ENCODE data around the gene NAP1L4. TPM values are rescaled to one million over a fixed set of nuclear protein-coding genes. Genes with fewer than 3 reads are reported as not detected.
"Not testable (repeated sequence)": the region's sequence is repeated elsewhere in the genome, so short reads cannot be mapped to it uniquely, and the experiment has no call there.

The NAP1L4 gene
- total RNA-seq, 2 experiments from 2014 or later, result 287 to 300 TPM

DNA sequence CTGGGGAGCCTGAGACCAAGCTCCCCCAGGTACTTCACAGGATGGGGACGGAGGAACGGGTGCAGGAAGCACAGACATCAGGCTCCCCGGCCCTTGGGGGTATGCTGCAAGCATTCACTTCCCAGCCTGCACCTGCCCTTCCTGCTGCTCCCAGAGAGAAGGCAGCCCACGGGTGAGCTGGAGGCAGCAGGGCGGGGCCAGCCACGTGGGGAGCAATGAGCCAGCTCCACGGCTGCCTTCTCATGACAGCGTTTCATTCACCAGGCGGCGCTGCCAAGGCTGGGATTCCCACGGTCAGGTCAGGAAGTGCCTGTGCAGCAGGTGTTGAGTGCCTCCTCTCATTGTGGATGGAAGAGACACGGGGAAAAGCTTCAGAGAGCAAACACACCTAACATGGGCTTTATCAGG lies 48.4 kb downstream of the NAP1L4 start:
- Mint-ChIP-seq H3K4me3 (no peak overlapping the region), H3K4me1 (ENCODE audit: low read depth) (peaks cover 50% of the 10 kb centered on the region), H3K27me3 (ENCODE audit: low read depth) (no peaks in the 10 kb centered on the region), H3K9me3 (ENCODE audit: insufficient read depth) (peaks cover 4% of the 10 kb centered on the region), H3K36me3 (ENCODE audit: low read depth) (peaks cover 57% of the 10 kb centered on the region), H3K27ac (no peak overlapping the region)
- ATAC-seq (no peak), DNase-seq (no peak)
- CTCF ChIA-PET, result interaction anchor here (0.7 to 1.6 kb wide), 2 partner anchors 9 to 78 kb away, joined by 3 to 5 read pairs; no protein-coding TSS in a partner anchor
- POLR2A ChIA-PET, result interaction anchor here (0.9 to 1.4 kb wide), 5 partner anchors 12 to 411 kb away, joined by 3 to 5 read pairs (median 4); no protein-coding TSS in a partner anchor

DNA sequence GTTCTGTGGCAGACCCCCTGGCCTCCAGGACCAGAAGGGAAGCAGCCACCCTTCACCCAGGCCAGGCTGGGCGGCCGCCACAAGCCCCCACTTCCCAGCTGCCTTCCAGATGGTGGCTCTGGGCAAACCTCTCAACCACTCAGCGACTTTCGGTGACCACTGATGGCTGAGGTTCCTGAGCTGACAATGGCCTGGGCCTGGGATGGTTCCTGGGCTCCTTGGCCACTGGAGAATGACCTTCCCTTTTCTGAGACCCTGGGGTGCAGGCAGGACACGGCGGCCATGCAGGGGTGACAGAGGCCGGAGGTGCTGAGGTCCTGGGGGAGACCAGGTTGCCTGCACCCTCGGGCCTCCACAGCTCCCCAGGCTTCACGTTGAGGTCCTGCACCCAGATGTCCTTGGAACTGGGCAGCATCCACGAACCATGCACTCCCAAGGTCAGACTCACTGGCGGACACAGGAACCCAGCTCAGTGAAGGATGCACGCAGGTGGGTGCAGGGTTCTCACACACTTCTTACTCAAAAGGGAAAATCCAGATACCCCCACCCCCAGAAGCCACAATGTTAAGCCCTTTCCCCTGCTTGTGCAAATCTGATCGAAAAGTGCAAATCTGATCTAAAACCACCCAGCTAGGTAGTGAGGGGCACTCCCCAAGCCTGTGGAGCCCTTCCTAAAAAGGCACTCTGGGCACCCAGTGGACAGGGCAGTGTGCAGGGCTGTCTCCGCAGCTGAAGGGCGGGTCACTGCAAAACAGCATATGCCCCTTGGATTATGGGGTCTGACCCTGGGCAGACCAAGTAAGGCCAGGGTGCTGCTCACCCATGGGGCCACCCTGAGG lies 49.0 kb downstream of the NAP1L4 start:
- H3K9me3 Mint-ChIP-seq (ENCODE audit: insufficient read depth), result peaks cover 4% of the 10 kb centered on the region
- ChIA-PET CTCF (interaction anchor here (0.9 to 2.7 kb wide), 4 partner anchors 27 to 410 kb away, joined by 3 to 7 read pairs (median 4); no protein-coding TSS in a partner anchor), POLR2A (interaction anchor here (1.1 to 1.5 kb wide), 6 partner anchors 9 to 410 kb away, joined by 3 to 7 read pairs (median 4); no protein-coding TSS in a partner anchor)
- no peaks in the 10 kb centered on the region for H3K27me3 Mint-ChIP-seq (ENCODE audit: low read depth)
- H3K4me3 Mint-ChIP-seq, result no peak overlapping the region
- H3K36me3 Mint-ChIP-seq (ENCODE audit: low read depth), result peaks cover 57% of the 10 kb centered on the region
- ATAC-seq (no peak), DNase-seq (no peak)
- peaks cover 50% of the 10 kb centered on the region for H3K4me1 Mint-ChIP-seq (ENCODE audit: low read depth)
- peak overlapping the region; percentile 25 for H3K27ac Mint-ChIP-seq

DNA sequence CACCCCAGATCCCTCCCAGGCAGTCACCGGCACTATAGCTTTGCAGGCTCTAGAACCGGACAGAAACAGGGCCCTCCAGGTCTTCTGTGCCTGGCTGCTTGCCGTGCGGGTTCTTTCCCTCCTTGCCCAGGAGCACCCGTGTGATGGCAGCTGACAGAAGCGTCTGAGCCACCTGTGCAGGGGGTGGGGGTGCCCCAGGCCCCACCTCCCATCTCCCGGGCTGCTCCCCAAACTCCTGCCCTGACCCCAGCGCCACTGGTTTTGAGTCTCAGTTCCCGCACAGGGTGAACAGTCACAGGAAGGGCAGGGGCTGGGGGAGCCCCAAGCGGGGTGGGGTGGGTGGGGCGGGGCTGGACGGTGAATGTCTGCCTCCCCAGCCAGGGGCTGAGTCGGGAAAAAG lies 49.7 kb downstream of the NAP1L4 start:
- CTCF ChIA-PET, result interaction anchor here (0.9 to 2.7 kb wide), 4 partner anchors 28 to 409 kb away, joined by 3 to 7 read pairs (median 4); no protein-coding TSS in a partner anchor
- Mint-ChIP-seq H3K4me3 (no peak overlapping the region), H3K27ac (no peak overlapping the region), H3K9me3 (ENCODE audit: insufficient read depth) (peaks cover 6% of the 10 kb centered on the region), H3K36me3 (ENCODE audit: low read depth) (peaks cover 56% of the 10 kb centered on the region), H3K4me1 (ENCODE audit: low read depth) (peaks cover 44% of the 10 kb centered on the region), H3K27me3 (ENCODE audit: low read depth) (no peaks in the 10 kb centered on the region)
- ATAC-seq (no peak), DNase-seq (no peak)
- POLR2A ChIA-PET, result interaction anchor here (0.8 to 1.5 kb wide), 3 partner anchors 9 to 13 kb away, joined by 3 to 7 read pairs (median 5); no protein-coding TSS in a partner anchor

GRCh38 chr11:2940921-2941821 lies 51.0 kb downstream of the NAP1L4 start:
- POLR2A ChIA-PET, result interaction anchor here (0.5 to 0.9 kb wide), 3 partner anchors 9 to 13 kb away, joined by 3 to 4 read pairs (median 3); no protein-coding TSS in a partner anchor
- Mint-ChIP-seq H3K9me3 (ENCODE audit: insufficient read depth) (peaks cover 9% of the 10 kb centered on the region), H3K4me1 (ENCODE audit: low read depth) (peaks cover 31% of the 10 kb centered on the region), H3K36me3 (ENCODE audit: low read depth) (peaks cover 49% of the 10 kb centered on the region), H3K27me3 (ENCODE audit: low read depth) (no peaks in the 10 kb centered on the region), H3K27ac (peak overlapping the region; percentile 61), H3K4me3 (no peak overlapping the region)
- CTCF ChIA-PET, result interaction anchor here (0.6 to 2.7 kb wide), 5 partner anchors 9 to 645 kb away, joined by 3 to 8 read pairs (median 6); no protein-coding TSS in a partner anchor
- ATAC-seq, result no peak
- DNase-seq, result no peak

- ATAC-seq (peak; percentile 60), DNase-seq (peak; percentile 69)
- no peak overlapping the region for H3K4me3 Mint-ChIP-seq
- H3K36me3 Mint-ChIP-seq (ENCODE audit: low read depth), result peaks cover 42% of the 10 kb centered on the region
- CTCF ChIA-PET, result interaction anchor here (0.6 to 2.7 kb wide), 5 partner anchors 9 to 644 kb away, joined by 3 to 8 read pairs (median 6); no protein-coding TSS in a partner anchor
- peaks cover 9% of the 10 kb centered on the region for H3K9me3 Mint-ChIP-seq (ENCODE audit: insufficient read depth)
- H3K4me1 Mint-ChIP-seq (ENCODE audit: low read depth), result peaks cover 23% of the 10 kb centered on the region
- POLR2A ChIA-PET, result no interaction called here
- peak overlapping the region; percentile 34 for H3K27ac Mint-ChIP-seq
- H3K27me3 Mint-ChIP-seq (ENCODE audit: low read depth), result no peaks in the 10 kb centered on the region
Observed at GRCh38 chr11:2940147-2940920, 51.8 kb downstream of the NAP1L4 start.

DNA sequence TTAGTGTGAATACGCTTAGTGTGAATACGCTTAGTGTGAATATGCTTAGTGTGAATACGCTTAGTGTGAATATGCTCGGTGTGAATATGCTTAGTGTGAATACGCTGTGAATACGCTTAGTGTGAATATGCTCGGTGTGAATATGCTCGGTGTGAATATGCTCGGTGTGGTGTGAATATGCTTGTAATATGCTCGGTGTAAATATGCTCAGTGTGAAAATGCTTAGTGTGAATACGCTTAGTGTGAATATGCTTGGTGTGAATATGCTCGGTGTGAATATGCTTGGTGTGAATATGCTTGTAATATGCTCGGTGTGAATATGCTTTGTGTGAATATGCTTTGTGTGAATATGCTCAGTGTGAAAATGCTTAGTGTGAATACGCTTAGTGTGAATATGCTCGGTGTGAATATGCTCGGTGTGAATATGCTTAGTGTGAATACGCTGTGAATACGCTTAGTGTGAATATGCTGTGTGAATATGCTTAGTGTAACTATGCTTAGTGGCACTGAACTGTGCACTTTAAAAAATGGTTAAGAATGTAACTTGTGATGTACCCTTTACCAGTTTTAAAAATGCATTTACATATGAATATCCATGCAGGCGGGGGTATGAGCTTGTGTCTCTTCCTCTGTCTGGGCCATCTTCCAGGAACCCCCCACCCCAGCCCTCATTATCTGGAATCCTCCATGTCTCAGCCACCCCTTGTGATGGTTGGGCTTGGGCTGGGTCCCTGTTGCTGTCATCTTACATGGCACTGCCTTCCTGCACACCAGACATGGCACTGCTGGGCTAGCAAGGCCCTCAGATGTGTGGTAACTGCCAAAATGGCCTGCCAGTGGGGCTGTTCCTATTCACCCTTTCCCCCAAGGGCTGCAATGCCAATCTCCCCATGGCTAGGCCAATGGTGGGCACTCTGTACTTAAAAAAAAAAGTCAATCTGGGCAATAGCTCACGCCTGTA lies 53.4 kb downstream of the NAP1L4 start:
- H3K4me3 Mint-ChIP-seq; ATAC-seq; H3K27me3 Mint-ChIP-seq (ENCODE audit: low read depth); CTCF ChIA-PET; DNase-seq; H3K9me3 Mint-ChIP-seq (ENCODE audit: insufficient read depth): not testable (repeated sequence)
- Mint-ChIP-seq H3K36me3 (ENCODE audit: low read depth) (peaks cover 29% of the 10 kb centered on the region), H3K4me1 (ENCODE audit: low read depth) (peaks cover 19% of the 10 kb centered on the region), H3K27ac (peak overlapping the region; percentile 43)
- POLR2A ChIA-PET, result interaction anchor here (1.0 kb wide), 1 partner anchor 18 kb away, joined by 3 read pairs; no protein-coding TSS in a partner anchor

DNA sequence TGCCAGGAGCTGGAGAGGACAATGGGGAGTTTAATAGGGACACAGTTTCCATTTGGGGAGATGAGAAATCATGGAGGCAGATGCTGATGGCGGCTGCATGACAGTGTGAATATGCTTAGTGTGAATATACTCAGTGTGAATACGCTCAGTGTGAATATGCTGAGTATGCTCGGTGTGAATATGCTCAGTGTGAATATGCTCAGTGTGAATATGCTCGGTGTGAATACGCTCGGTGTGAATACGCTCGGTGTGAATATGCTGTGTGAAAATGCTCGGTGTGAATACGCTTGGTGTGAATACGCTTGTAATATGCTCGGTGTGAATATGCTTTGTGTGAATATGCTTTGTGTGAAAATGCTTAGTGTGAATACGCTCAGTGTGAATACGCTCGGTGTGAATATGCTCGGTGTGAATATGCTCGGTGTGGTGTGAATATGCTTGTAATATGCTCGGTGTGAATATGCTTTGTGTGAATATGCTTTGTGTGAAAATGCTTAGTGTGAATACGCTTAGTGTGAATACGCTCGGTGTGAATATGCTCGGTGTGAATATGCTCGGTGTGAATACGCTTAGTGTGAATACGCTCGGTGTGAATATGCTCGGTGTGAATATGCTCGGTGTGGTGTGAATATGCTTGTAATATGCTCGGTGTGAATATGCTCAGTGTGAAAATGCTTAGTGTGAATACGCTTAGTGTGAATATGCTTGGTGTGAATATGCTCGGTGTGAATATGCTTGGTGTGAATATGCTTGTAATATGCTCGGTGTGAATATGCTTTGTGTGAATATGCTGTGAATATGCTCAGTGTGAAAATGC lies 54.3 kb downstream of the NAP1L4 start:
- H3K36me3 Mint-ChIP-seq (ENCODE audit: low read depth), result peaks cover 27% of the 10 kb centered on the region
- peak overlapping the region; percentile 43 for H3K27ac Mint-ChIP-seq
- ATAC-seq; H3K27me3 Mint-ChIP-seq (ENCODE audit: low read depth); H3K9me3 Mint-ChIP-seq (ENCODE audit: insufficient read depth); CTCF ChIA-PET; H3K4me3 Mint-ChIP-seq; POLR2A ChIA-PET; DNase-seq: not testable (repeated sequence)
- peaks cover 28% of the 10 kb centered on the region for H3K4me1 Mint-ChIP-seq (ENCODE audit: low read depth)

DNA sequence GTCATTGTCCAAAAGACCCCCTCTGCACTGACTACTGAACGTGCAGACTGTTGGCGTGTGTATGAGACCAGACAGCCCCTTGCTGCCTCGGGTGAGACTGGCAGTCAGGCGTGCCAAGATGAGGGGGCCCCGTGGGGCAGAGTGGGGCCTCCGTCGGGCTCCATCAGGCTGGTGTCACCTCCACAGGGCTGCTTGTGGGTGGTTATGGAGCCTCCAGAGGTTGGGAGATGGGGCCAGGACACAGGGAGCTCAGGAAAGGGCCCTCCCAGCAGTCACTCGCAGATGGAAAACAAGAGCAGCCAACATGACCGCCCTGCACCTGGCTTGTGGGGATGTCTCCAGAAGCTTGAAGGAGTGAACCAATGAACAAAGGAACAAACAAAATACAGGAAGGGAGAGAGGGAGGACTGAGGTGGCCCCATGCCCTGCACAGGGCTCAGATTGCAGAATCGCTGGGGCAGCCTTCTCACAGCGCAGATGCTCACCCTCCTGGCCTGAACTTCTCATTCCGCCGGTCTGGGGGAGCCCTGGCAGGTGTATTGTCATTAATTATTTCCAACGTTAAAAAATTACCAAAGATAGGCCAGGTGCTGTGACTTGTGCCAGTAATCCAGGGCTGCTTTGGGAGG lies 57.4 kb downstream of the NAP1L4 start:
- POLR2A ChIA-PET, result interaction anchor here (1.0 kb wide), 1 partner anchor 37 kb away, joined by 3 read pairs; no protein-coding TSS in a partner anchor
- Mint-ChIP-seq H3K36me3 (ENCODE audit: low read depth) (peaks cover 25% of the 10 kb centered on the region), H3K27me3 (ENCODE audit: low read depth) (peaks cover 3% of the 10 kb centered on the region)

GRCh38 chr11:2934021-2934550 lies 58.0 kb downstream of the NAP1L4 start:
- peak overlapping the region; percentile 82 for H3K27ac Mint-ChIP-seq
- peaks cover 7% of the 10 kb centered on the region for H3K9me3 Mint-ChIP-seq (ENCODE audit: insufficient read depth)
- POLR2A ChIA-PET, result interaction anchor here (1.0 to 1.9 kb wide), 3 partner anchors 8 to 55 kb away, joined by 3 to 7 read pairs (median 3); no protein-coding TSS in a partner anchor
- peaks cover 19% of the 10 kb centered on the region for H3K36me3 Mint-ChIP-seq (ENCODE audit: low read depth)
- H3K4me1 Mint-ChIP-seq (ENCODE audit: low read depth), result peaks cover 30% of the 10 kb centered on the region
- ATAC-seq (no peak), DNase-seq (no peak)
- CTCF ChIA-PET, result interaction anchor here (1.1 to 1.8 kb wide), 7 partner anchors 9 to 401 kb away, joined by 3 to 10 read pairs (median 3); no protein-coding TSS in a partner anchor
- H3K27me3 Mint-ChIP-seq (ENCODE audit: low read depth), result peaks cover 4% of the 10 kb centered on the region
- H3K4me3 Mint-ChIP-seq, result no peak overlapping the region

More for the DNA sequence above, 57.4 kb downstream of the NAP1L4 start:
- no peak for DNase-seq
- Mint-ChIP-seq H3K27ac (no peak overlapping the region), H3K4me3 (no peak overlapping the region), H3K4me1 (ENCODE audit: low read depth) (peaks cover 30% of the 10 kb centered on the region), H3K9me3 (ENCODE audit: insufficient read depth) (peaks cover 9% of the 10 kb centered on the region)
- CTCF ChIA-PET, result interaction anchor here (1.6 to 1.8 kb wide), 2 partner anchors 41 to 402 kb away, joined by 4 to 10 read pairs; no protein-coding TSS in a partner anchor
- ATAC-seq, result no peak

Data from activated CD8-positive, alpha-beta T cell treated with anti-CD3 and anti-CD28 coated beads, Interleukin-2, amount 10 ng/mL, durations not matched to agents 7 days and 5 days (primary cell).